ENCODE data around the gene TRIM51.
"Not testable (repeated sequence)": the region's sequence is repeated elsewhere in the genome, so short reads cannot be mapped to it uniquely, and the experiment has no call there.

TRIM51 gene

GRCh38 chr11:55882997-55883396 is at the start of gene TRIM51:
Gene TRIM51, plus strand, starts transcription at chr11:55883297. Its CDS starts 2,132 bp downstream, at chr11:55885429.
- not testable (repeated sequence) for DNase-seq (ENCODE audit: low read depth)

GRCh38 chr11:55838452-55838851 is 44.6 kb upstream of the TRIM51 start, which contains the start of gene OR5D16:
Gene OR5D16, plus strand, starts transcription at chr11:55838752. Its CDS starts 0 bp downstream, at chr11:55838752.
- no peak for DNase-seq (ENCODE audit: low read depth)

- DNase-seq (ENCODE audit: low read depth): no peak
Observed at GRCh38 chr11:55847453-55847852, 35.6 kb upstream of the TRIM51 start.

GRCh38 chr11:55849037-55849436 is 34.1 kb upstream of the TRIM51 start:
- DNase-seq (ENCODE audit: low read depth): no peak

GRCh38 chr11:55852141-55852540 is 31.0 kb upstream of the TRIM51 start:
- no peak for DNase-seq (ENCODE audit: low read depth)

- DNase-seq (ENCODE audit: low read depth): no peak
Observed at GRCh38 chr11:55854704-55855103, 28.4 kb upstream of the TRIM51 start.

GRCh38 chr11:55867354-55867753 is 15.7 kb upstream of the TRIM51 start:
- DNase-seq (ENCODE audit: low read depth): not testable (repeated sequence)

- DNase-seq (ENCODE audit: low read depth): not testable (repeated sequence)
Observed at GRCh38 chr11:55872731-55873130, 10.4 kb upstream of the TRIM51 start.

- DNase-seq (ENCODE audit: low read depth): not testable (repeated sequence)
Observed at GRCh38 chr11:55873146-55873545, 10.0 kb upstream of the TRIM51 start.

- DNase-seq (ENCODE audit: low read depth): not testable (repeated sequence)
Observed at GRCh38 chr11:55884995-55885394, 1.9 kb downstream of the TRIM51 start.

- not testable (repeated sequence) for DNase-seq (ENCODE audit: low read depth)
Observed at GRCh38 chr11:55885481-55885880, 2.4 kb downstream of the TRIM51 start.

- DNase-seq (ENCODE audit: low read depth): no peak
Observed at GRCh38 chr11:55895216-55895615, 12.1 kb downstream of the TRIM51 start.

GRCh38 chr11:55902308-55902707 is 19.2 kb downstream of the TRIM51 start:
- DNase-seq (ENCODE audit: low read depth): no peak

GRCh38 chr11:55914482-55914881 is 31.4 kb downstream of the TRIM51 start, which contains the start of gene OR5W2:
Gene OR5W2, minus strand, starts transcription at chr11:55914582. Its CDS starts 0 bp downstream, at chr11:55914582.
- no peak for DNase-seq (ENCODE audit: low read depth)

GRCh38 chr11:55920537-55920936 is 37.4 kb downstream of the TRIM51 start:
- DNase-seq (ENCODE audit: low read depth): no peak

- no peak for DNase-seq (ENCODE audit: low read depth)
Observed at GRCh38 chr11:55936300-55936699, 53.2 kb downstream of the TRIM51 start, which contains the start of gene OR5I1. Gene OR5I1, minus strand, starts transcription at chr11:55936400. Its CDS starts 0 bp downstream, at chr11:55936400.
